HepG2 (cell line): Measurements from ENCODE around the gene ARPIN.

Experiments
- RCOR2 ChIP-seq: IDR thresholded peaks from 2 replicates; pipeline ENCODE4 v1.6.1; 2016; ENCODE audit warnings: missing biosample characterization, missing genetic modification reagents
- TSC22D2 ChIP-seq: sonication (generic); formaldehyde crosslinking; IDR thresholded peaks from 2 replicates; pipeline ENCODE4 v1.5.1; 2020; ENCODE audit warnings: missing genetic modification reagents, mild to moderate bottlenecking, borderline replicate concordance

DNA sequence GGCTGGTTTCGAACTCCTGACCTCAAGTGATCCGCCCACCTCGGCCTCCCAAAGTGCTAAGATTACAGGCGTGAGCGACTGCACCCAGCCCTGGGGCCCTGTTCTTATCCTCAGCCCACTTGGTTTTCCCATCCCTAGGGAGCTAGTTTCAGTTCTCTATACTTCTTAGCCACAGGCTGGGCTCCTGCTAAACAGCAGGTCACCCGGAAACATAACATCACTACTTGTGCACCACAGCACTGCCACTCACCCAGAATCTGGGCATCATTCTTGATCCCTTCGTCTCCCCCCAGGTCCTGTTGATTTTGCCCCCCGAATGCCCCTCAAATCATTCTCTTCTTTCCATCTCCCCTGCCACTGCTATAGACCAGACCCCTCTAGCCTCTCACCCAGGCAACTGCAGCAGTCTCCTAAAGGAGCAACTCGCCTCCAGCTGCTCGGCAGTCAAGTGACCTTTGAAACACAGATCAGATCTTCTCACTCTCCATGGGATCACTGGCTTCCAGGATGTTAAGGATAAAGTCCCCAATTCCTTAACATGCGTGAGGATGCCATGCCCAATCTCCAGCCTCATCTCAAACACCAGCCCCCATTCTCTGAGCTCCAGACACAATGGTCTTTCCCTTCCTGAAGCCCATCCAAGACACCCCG is 13.3 kb downstream of the ARPIN start:
- TF ChIP-seq TSC22D2 (CRISPR knock-in tag) (no peak), RCOR2 (CRISPR knock-in tag) (no peak)
